AG04449 (cell line): ENCODE results near the gene AHSA1.

Experiments used
- CTCF ChIA-PET: fragments of 350-600 bp; formaldehyde crosslinking; extraction: SDS; loops from one replicate; lab custom pipeline; 2021; ENCODE audit warnings: antibody characterized with exemption; lab: Yijun Ruan, JAX
- POLR2A ChIA-PET: fragments of 400-600, 350-600 bp; formaldehyde crosslinking; extraction: SDS; loops from one replicate; lab custom pipeline; 2020; ENCODE audit warnings: antibody characterized with exemption, inconsistent platforms; lab: Yijun Ruan, JAX
- DNase-seq: peaks from one replicate; pipeline ENCODE4 v3.0.0-alpha.2; 2010; ENCODE audit warnings: low read depth, low spot score
- H3K4me3 ChIP-seq: 2 replicates; pipeline ENCODE4 v1.5.1; 2011; ENCODE audit warnings: low read depth, mild to moderate bottlenecking, control low read depth, low read length
- TF ChIP-seq, protein P1 (sequence below): IDR thresholded peaks from one replicate; pipeline ENCODE4 v1.5.1; 2011; ENCODE audit warnings: mild to moderate bottlenecking, moderate library complexity, low read length, control low read depth, inconsistent platforms; ENCODE audit not compliant: insufficient read depth; ENCODE audit errors: missing control alignments

AHSA1 gene

DNA sequence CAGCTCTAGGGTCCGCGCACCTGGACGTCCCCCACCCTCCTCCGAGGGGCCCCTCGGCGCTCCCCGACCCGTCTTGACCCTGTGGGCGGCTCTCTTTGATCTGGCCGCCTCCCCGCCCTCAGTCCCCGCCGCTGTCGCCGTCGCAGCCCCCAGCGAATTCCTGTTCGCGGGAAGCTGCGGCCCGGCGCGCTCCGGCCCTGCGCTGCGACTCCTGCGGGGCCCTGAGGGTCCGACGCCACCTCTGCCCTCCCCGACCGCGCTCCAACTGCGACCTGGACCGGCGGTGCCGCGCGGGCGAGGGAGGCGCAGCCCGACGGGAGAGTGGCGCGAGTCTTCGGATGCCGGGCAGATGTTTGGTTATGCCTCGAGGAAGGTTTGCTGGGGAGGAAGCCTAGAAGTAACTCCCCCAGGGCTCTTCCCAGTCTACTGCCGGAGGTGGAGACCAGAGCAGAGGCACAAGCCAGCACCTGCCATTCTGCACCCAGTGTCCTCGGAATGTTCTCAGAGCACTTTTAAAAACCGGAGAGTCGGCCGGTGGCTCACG lies 41.2 kb downstream of the AHSA1 start:
- CTCF ChIA-PET = interaction anchor here (0.6 kb wide), 1 partner anchor 212 kb away, joined by 3 read pairs; no protein-coding TSS in a partner anchor
- H3K4me3 ChIP-seq = peak overlapping the region; percentile 54
- TF ChIP-seq, protein P1, sequence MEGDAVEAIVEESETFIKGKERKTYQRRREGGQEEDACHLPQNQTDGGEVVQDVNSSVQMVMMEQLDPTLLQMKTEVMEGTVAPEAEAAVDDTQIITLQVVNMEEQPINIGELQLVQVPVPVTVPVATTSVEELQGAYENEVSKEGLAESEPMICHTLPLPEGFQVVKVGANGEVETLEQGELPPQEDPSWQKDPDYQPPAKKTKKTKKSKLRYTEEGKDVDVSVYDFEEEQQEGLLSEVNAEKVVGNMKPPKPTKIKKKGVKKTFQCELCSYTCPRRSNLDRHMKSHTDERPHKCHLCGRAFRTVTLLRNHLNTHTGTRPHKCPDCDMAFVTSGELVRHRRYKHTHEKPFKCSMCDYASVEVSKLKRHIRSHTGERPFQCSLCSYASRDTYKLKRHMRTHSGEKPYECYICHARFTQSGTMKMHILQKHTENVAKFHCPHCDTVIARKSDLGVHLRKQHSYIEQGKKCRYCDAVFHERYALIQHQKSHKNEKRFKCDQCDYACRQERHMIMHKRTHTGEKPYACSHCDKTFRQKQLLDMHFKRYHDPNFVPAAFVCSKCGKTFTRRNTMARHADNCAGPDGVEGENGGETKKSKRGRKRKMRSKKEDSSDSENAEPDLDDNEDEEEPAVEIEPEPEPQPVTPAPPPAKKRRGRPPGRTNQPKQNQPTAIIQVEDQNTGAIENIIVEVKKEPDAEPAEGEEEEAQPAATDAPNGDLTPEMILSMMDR = no peak
- POLR2A ChIA-PET = no interaction called here
- DNase-seq = no peak

DNA sequence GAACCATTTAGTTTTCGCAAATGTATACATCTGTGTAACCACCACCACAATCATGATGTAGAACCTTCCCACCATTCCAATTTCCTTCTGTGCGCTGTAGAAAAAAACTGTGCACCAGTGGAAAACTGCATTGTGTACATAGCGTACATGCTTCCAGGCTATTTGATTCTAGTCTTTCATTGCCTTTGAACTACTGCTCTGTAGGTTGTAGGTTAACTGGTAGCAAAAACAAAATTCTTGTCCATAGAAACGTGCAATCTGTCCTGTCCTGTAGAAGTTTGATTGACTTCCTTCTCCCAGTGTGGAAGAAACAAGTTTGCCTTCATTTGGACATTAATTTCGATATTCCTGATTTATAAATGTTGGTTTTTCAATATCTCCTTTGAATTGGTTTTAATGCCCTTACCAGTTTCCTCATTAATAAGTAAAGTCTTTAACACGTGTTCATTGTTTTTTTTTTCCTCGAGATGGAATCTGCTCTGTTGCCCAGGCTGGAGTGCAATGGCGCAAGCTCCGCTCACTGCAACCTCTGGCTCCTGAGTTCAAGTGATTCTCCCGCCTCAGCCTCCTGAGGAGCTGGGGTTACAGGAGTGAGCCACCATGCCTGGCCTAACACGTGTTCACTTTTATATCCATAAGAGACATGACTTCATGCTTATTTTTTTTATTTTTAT lies 44.4 kb downstream of the AHSA1 start:
- CTCF ChIA-PET = no interaction called here
- no peak overlapping the region for H3K4me3 ChIP-seq
- POLR2A ChIA-PET = no interaction called here
- TF ChIP-seq, protein P1 = no peak
- no peak for DNase-seq

DNA sequence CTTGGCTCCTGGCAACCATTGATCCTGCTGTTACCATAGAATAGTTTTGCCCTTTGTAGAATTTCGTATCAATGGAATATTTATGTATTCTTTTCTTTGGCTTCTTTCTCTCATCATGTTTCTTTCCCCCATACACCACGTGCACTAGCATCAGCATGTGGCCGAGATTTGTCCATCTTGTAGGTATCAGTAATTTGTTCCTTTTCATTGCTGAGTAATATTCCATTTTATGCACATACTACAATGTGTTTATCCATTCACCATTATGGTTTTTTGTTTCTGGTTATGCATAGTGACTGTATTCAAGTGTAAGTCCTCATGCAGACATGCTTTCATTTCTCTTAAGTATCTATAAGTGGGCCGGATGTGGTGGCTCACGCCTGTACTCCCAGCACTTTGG lies 45.2 kb downstream of the AHSA1 start:
- TF ChIP-seq, protein P1 = no peak
- H3K4me3 ChIP-seq = no peak overlapping the region
- ChIA-PET CTCF (no interaction called here), POLR2A (no interaction called here)
- DNase-seq = no peak

DNA sequence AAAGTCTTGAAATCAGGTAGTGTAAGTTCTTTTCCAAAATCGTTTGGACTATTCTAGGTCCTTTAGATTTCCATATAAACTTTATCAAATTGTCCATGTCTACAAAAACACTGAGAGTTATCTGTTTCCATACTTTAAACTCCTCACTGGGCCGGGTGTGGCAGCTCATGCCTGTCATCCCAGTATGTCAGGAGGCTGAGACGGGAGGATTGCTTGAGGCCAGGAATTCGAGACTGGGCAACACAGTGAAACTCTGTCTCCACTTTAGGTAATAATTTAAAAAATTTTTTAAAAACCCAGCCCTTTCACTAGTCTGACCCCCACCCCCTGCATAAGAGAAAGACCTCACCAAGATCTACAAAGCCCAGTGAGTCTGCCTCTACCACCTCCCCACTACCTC lies 47.1 kb downstream of the AHSA1 start:
- TF ChIP-seq, protein P1 = no peak
- DNase-seq = no peak
- CTCF ChIA-PET = no interaction called here
- no peak overlapping the region for H3K4me3 ChIP-seq
- POLR2A ChIA-PET = interaction anchor here (0.8 kb wide), 1 partner anchor 25 kb away, joined by 3 read pairs; no protein-coding TSS in a partner anchor

DNA sequence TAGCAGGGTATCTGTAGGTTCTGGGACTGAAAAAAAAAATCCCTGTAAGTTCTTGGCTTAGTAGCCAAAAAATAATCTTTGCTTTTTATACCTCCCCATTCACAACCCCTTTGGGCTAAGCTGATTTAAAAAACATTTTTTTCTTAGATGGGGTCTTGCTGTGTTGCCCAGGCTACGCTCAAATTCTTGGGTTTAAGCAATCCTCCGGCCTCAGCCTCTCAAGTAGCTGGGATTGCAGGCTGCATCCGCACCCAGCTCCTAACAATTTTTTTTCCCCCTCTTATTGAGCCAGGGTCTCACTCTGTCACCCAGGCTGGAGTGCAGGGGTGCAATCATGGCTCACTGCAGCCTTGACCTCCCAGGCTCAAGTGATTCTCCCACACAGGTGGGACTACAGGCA lies 49.9 kb downstream of the AHSA1 start:
- no peak for DNase-seq
- ChIA-PET POLR2A (interaction anchor here (0.5 kb wide), 1 partner anchor 261 kb away, joined by 3 read pairs; no protein-coding TSS in a partner anchor), CTCF (no interaction called here)
- TF ChIP-seq, protein P1 = no peak
- H3K4me3 ChIP-seq = no peak overlapping the region

DNA sequence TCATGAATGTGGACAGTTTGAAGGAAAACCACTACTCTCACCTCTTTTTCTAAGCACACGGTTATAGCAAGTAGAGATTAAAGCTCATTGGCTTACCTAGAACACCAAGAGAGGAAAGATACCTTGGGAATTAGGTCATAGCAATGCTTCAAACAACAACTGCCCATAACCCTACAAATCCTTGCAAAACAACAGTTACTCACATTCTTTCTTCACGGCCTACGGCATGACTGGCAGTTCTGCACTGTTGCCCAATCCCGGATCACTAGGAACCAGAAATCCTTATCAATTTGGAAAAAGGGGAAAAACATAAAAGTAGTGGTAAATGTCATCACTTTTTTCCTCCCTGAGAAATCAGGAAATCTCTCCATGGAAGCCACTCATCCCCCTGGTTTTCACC lies 50.4 kb downstream of the AHSA1 start:
- DNase-seq = peak; percentile 17
- no peak overlapping the region for H3K4me3 ChIP-seq
- TF ChIP-seq, protein P1 = no peak
- POLR2A ChIA-PET = interaction anchor here (0.5 kb wide), 1 partner anchor 261 kb away, joined by 3 read pairs; no protein-coding TSS in a partner anchor
- CTCF ChIA-PET = interaction anchor here (1.1 kb wide), 1 partner anchor 9 kb away, joined by 5 read pairs; no protein-coding TSS in a partner anchor
